SH-SY5Y (cell line): Measurements from ENCODE around the gene ZIC5.

ENCODE experiments used
- GATA2 ChIP-seq: IDR thresholded peaks from 2 replicates; pipeline ENCODE4 v1.6.1; 2011; ENCODE audit warnings: mild to moderate bottlenecking, low read depth, low read length
- GATA3 ChIP-seq: IDR thresholded peaks from 2 replicates; pipeline ENCODE4 v1.6.1; 2011; ENCODE audit warnings: low read depth, mild to moderate bottlenecking, low read length, moderate library complexity

The ZIC5 gene

DNA sequence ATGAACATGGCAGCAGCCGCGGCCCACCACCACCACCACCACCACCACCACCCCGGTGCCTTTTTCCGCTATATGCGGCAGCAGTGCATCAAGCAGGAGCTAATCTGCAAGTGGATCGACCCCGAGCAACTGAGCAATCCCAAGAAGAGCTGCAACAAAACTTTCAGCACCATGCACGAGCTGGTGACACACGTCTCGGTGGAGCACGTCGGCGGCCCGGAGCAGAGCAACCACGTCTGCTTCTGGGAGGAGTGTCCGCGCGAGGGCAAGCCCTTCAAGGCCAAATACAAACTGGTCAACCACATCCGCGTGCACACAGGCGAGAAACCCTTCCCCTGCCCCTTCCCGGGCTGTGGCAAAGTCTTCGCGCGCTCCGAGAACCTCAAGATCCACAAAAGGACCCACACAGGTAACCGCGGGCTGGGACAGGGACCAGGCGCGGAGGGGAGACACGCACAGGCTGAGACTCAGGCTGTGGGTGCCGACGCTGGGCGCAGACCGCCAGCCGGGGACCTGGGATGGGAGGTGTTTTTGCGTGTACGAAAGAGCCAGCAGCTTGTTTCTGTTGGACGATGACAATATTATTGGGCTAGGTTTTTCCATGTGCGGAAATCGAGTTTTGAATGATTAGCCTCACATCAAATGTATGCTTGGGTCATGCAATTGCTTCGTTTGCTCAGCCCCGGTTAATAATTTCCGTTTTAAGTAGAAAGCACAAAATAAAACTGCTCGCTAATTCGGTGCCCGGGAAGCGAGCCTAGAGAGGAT lies 11.3 kb upstream of the ZIC5 start:
- TF ChIP-seq GATA2 (no peak), GATA3 (no peak)

DNA sequence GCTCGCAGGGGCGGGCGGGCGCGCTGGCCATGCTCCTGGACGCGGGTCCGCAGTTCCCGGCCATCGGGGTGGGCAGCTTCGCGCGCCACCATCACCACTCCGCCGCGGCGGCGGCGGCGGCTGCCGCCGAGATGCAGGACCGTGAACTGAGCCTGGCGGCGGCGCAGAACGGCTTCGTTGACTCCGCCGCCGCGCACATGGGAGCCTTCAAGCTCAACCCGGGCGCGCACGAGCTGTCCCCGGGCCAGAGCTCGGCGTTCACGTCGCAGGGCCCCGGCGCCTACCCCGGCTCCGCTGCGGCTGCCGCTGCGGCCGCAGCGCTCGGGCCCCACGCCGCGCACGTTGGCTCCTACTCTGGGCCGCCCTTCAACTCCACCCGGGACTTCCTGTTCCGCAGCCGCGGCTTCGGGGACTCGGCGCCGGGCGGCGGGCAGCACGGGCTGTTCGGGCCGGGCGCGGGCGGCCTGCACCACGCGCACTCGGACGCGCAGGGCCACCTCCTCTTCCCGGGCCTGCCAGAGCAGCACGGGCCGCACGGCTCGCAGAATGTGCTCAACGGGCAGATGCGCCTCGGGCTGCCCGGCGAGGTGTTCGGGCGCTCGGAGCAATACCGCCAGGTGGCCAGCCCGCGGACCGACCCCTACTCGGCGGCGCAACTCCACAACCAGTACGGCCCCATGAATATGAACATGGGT lies 10.6 kb upstream of the ZIC5 start:
- TF ChIP-seq GATA2: no peak
- no peak for TF ChIP-seq GATA3

DNA sequence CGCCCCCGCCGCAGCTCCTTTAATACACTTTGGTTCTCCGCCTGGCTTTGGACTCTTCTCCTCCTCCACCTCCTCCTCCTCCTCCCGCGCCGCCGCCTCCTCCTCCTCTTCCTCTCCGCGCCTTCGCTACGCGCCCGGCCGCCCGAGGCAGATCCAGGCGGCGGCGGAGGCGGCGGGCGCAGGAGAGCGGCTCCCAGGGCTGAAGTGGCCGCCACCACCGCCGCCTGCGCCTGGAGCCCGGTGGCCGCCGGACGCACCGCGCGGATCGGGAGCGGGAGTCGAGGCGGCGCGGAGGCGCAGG lies 10.1 kb upstream of the ZIC5 start, which contains the start of gene ZIC2:
TSS of gene ZIC2 (plus strand) at position 50 of the 301 bp plus-strand sequence. CDS start 281 bp downstream, outside the sequence.
- TF ChIP-seq GATA2: no peak
- TF ChIP-seq GATA3: no peak

DNA sequence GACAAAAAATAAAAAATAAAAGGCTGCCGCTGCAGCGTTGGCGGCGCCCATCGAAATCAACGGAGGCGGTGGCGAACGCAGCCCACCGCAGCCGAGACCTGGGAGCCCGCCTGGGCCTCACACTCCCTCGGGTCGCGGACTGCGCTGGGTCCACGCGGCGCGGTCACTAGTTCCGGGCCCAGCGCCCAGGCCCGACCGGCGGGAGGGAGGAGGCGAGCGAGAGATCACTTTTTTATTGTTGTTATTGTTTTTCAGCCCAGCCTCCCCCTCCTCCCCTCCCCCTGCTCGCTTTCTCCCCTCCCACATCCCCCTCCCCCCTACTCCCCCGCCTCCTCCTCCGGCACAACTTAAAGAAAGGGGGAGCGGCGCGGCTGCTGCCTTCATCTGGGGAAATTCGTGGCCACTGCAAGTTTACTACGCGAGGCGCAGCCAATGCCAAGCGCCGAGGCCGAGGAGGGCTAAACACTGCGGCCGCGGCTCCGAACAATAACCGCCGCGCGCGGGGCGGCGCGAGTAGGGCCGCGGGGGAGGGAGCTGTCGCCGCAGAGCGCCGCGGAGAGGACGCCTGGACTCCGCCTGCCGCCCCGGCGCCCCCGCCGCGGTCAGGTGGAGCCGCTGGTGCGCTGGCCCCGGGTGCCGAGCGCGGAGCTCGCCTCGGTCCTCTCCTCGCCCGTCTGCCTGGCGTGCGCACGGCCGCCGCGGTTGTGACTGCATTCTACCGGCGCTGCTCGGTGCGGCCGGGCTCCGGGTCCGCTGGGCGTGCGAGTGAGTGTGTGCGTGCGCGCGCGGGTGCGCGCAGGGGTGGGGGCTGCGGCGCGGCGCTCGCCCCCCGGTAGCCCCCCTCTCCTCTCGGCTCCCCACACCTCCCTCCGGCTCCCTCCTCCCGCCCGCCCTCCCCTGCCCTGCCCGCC lies 9.5 kb upstream of the ZIC5 start:
- TF ChIP-seq GATA3 (no peak), GATA2 (no peak)

- TF ChIP-seq GATA2: no peak
- no peak for TF ChIP-seq GATA3
Measured at GRCh38 chr13:99980201-99980823, 8.7 kb upstream of the ZIC5 start.

DNA sequence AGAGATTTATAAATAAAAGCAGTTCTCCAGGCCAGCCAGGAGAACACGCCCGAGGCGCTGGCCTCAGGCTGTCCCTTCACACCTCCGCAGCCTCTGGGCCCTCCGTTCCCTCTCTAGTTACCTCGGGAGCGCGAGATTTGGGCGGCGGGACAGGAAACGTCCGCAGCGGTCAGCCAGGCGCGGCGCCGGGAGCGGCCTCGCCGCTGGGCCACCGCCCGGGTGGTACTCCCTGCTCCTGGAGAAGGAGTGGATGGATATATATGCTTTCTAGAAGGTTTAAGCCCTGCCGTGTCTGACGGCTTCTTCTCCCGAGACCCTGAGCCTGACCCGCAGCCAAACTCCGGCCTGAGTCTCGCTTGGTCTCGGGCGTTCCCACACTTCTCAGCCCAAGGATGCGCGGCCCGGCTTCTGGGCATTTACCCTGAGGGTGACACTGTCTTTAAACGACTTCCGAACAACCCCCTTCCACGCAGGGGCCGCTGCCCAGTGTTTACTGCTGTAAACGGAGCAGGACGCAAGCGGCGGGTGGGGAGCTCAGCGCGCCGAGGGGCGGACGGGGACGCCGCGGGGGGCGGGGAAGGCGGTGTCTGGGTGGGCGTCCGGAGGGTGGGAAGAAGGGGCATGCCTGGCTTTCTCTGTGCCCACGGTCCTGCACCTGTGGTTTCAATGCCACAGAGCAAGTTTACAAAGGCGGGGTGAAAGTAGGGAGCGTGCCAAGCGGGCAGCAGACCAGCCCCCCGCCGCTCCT lies 8.1 kb upstream of the ZIC5 start:
- TF ChIP-seq GATA2: no peak
- TF ChIP-seq GATA3: no peak

DNA sequence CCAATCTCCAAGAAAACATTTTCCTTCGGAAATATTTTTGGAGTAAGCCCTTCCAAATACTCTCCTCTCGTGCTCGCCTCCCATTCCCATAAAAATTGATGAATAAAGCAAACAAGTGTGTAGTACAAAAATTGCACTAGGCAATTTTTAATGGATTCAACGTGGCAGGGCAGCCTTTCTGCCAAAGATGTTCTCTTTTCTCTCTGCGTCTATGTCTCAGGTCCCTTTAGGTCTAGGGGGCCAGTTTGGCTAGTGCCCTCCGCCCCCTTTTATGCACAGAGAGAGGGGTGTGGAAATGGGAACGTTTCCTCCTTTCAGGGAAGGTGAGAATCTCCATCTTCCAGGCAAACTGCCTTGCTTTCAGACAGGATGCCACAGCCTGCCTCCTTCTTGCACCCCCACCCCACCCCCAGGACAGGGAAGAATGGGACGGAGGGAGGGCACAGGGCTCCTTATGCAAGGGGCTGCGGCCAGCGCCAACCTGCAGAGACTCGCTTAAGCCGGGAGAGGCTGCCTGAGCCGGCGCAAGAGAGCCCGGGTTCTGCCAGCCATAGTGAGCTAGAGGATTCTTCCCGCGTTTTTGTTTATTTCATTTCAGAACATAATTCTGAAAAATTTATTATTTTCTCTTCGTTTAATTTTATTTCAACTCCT lies 7.4 kb upstream of the ZIC5 start:
- TF ChIP-seq GATA3: no peak

DNA sequence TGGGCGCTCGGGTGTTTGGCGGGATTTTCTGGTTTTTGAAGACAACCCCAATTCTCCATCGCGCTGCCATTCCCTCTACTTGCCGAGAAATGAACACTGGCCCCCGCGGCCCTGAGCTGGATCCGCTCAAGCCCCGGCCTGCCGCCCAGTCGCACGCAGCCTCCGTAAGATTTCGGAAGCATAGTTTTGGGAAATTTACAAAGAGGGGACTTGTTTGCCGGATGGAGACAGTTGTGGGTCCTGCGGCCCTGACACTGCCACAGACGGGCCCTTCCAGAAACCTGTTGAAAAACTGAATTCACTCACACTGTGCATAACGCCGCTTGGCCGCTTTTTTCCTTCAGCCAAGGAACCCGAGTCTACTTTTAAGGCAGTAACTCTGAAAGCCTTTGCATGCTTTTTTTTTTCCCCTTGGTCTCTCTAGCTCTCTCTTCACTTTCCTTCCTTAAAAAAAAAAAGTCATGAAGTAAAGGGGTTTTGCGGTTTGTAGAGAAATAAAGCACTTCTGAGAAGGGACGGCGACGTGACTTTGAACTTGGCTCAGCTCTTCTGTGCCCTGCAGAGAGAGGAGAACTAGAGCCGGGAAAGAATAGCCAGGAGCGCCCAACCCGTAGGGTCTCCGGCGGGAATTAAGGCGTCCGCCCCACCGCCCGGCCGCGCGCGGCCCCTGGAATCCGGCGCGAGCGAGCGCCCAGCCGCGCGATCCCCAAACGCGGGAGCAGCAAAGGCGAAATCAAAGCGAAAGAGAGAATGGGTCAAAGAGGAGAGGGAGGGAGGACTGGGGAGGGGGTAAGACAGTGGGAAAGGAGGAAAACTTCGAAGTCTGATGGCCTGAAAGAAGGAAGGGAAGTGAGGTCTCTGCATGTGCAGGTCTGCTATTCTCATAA lies 6.6 kb upstream of the ZIC5 start:
- TF ChIP-seq GATA3 (no peak), GATA2 (no peak)

- TF ChIP-seq GATA3: no peak
- TF ChIP-seq GATA2: no peak
Measured at GRCh38 chr13:99977334-99977911, 5.9 kb upstream of the ZIC5 start.

DNA sequence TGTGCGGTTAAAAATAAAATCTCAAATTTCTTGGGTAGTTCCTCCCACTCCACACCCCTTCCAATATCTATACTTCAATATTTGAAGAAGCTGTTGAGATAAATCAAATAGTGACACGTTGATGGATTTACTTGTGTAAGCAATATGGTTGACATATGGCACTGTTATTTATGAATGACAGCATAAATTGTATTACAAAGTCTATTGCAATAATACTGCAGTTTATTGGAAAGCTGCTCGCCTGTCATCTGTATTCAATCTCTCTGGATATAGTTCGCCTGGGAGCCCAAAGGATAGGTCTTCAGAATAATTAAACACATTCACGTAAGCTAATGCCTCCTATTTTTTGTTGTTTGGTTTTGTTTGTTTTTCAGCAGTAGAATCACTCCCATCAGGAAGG lies 5.0 kb upstream of the ZIC5 start:
- TF ChIP-seq GATA2 (no peak), GATA3 (no peak)

DNA sequence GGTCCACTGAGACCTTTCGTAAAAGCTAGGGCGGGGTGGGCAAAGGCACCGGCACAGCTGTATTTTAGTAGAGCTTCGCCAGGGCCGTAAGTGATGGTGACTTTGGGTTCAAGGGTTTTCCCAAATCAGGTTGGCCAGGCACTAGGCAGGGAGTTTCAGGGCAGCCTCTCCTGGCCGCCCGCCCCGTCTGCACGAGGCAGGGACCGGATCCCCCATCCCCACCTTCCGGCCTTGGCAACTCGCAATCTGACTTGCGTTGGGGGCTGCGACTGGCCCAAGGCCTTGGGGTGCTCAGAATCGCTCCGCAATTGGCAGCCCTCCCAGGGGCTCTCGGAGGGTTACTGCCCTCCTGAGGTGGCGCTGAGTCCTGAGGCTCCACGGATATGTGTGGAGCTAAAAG lies 4.1 kb upstream of the ZIC5 start:
- no peak for TF ChIP-seq GATA2
- TF ChIP-seq GATA3: no peak
